Loucy (cell line): ENCODE measurements around the gene RNF7.
A peak's percentile ranks its signal among the peaks of the same experiment; 100 is the strongest.

Experiments
- H2AFZ ChIP-seq: fragments of 200-600 bp; sonication (generic); 2 replicates; pipeline ENCODE4 v1.6.0; 2016; ENCODE audit warnings: antibody characterized with exemption, mild to moderate bottlenecking, low read length, moderate library complexity
- H3F3A ChIP-seq: fragments of 200-600 bp; 2 replicates; pipeline ENCODE4 v1.6.0; 2016; ENCODE audit warnings: antibody characterized with exemption, low read depth, mild to moderate bottlenecking
- H3K27me3 ChIP-seq: fragments of 200-600 bp; sonication (generic); 2 replicates; pipeline ENCODE4 v1.6.1; 2014; ENCODE audit warnings: low read length, mild to moderate bottlenecking; ENCODE audit not compliant: insufficient read depth, poor library complexity, severe bottlenecking
- H3K36me3 ChIP-seq: fragments of 200-600 bp; sonication (generic); 2 replicates; pipeline ENCODE4 v1.6.1; 2016; ENCODE audit warnings: low read length; ENCODE audit not compliant: insufficient read depth
- H3K4me1 ChIP-seq: fragments of 200-600 bp; sonication (generic); 2 replicates; pipeline ENCODE4 v1.5.1; 2014; ENCODE audit warnings: low read length, mild to moderate bottlenecking; ENCODE audit not compliant: insufficient read depth, poor library complexity, severe bottlenecking
- H3K4me2 ChIP-seq: fragments of 200-600 bp; sonication (generic); 2 replicates; pipeline ENCODE4 v1.6.0; 2014; ENCODE audit warnings: antibody characterized with exemption, low read length, low read depth, mild to moderate bottlenecking; ENCODE audit not compliant: poor library complexity, severe bottlenecking
- H3K4me3 ChIP-seq: fragments of 200-600 bp; sonication (generic); 2 replicates; pipeline ENCODE4 v1.5.1; 2014; ENCODE audit warnings: low read length, mild to moderate bottlenecking, mixed read lengths; ENCODE audit not compliant: poor library complexity, severe bottlenecking
- H3K79me2 ChIP-seq: fragments of 200-600 bp; sonication (generic); 2 replicates; pipeline ENCODE4 v1.6.1; 2014; ENCODE audit warnings: low read length; ENCODE audit not compliant: insufficient read depth
- H3K9ac ChIP-seq: fragments of 200-600 bp; sonication (generic); 2 replicates; pipeline ENCODE4 v1.6.0; 2014; ENCODE audit warnings: mild to moderate bottlenecking, low read depth, low read length, moderate library complexity; ENCODE audit not compliant: poor library complexity, severe bottlenecking
- H3K9me2 ChIP-seq: fragments of 200-600 bp; sonication (generic); replicated peaks from 2 replicates; pipeline ENCODE4 v1.6.1; 2016; ENCODE audit warnings: low read depth, low read length, mixed read lengths
- H3K9me3 ChIP-seq: fragments of 200-600 bp; sonication (generic); 2 replicates; pipeline ENCODE4 v1.6.1; 2014; ENCODE audit warnings: mild to moderate bottlenecking, antibody characterized with exemption, low read length, low read depth; ENCODE audit not compliant: insufficient read depth
- H4K20me1 ChIP-seq: fragments of 200-600 bp; sonication (generic); 2 replicates; pipeline ENCODE4 v1.6.0; 2014; ENCODE audit warnings: antibody characterized with exemption, low read length, mild to moderate bottlenecking; ENCODE audit not compliant: insufficient read depth, poor library complexity, severe bottlenecking
- CTCF ChIP-seq: fragments of 200-600 bp; sonication (generic); conservative IDR thresholded peaks from 2 replicates; pipeline ENCODE4 v1.5.1; 2014; ENCODE audit warnings: mild to moderate bottlenecking, antibody characterized with exemption, low read length
- EZH2phosphoT487 ChIP-seq: fragments of 200-600 bp; IDR thresholded peaks from 2 replicates; pipeline ENCODE4 v1.6.1; 2018; ENCODE audit warnings: antibody characterized with exemption, mild to moderate bottlenecking, moderate library complexity, borderline replicate concordance

Gene RNF7

GRCh38 chr3:141795741-141796080 is 57.6 kb downstream of the RNF7 start:
- no peaks in the 10 kb centered on the region for H3K9me2 ChIP-seq
- H3K9ac ChIP-seq: peak overlapping the region; percentile 91
- peaks cover 12% of the 10 kb centered on the region for H3F3A ChIP-seq
- peaks cover 49% of the 10 kb centered on the region for H3K4me1 ChIP-seq
- H2AFZ ChIP-seq: no peak overlapping the region
- no peaks in the 10 kb centered on the region for H3K27me3 ChIP-seq
- peak overlapping the region; percentile 92 for H3K4me2 ChIP-seq
- no peaks in the 10 kb centered on the region for H4K20me1 ChIP-seq
- H3K4me3 ChIP-seq: peak overlapping the region; percentile 76
- no peaks in the 10 kb centered on the region for H3K36me3 ChIP-seq
- H3K9me3 ChIP-seq: no peaks in the 10 kb centered on the region
- TF ChIP-seq CTCF: no peak
- no peak for TF ChIP-seq EZH2phosphoT487
- H3K79me2 ChIP-seq: peaks cover 7% of the 10 kb centered on the region; the same call in 1 of the 2 replicates

GRCh38 chr3:141796081-141796888 is 58.2 kb downstream of the RNF7 start:
- peaks cover 49% of the 10 kb centered on the region for H3K4me1 ChIP-seq
- no peaks in the 10 kb centered on the region for H3K9me2 ChIP-seq
- peaks cover 7% of the 10 kb centered on the region; the same call in 1 of the 2 replicates for H3K79me2 ChIP-seq
- H3K36me3 ChIP-seq: no peaks in the 10 kb centered on the region
- H3K9me3 ChIP-seq: no peaks in the 10 kb centered on the region
- H3K9ac ChIP-seq: peak overlapping the region; percentile 91
- peak overlapping the region; percentile 76 for H3K4me3 ChIP-seq
- H3K4me2 ChIP-seq: peak overlapping the region; percentile 92
- TF ChIP-seq EZH2phosphoT487: no peak
- no peak for TF ChIP-seq CTCF
- peak overlapping the region; percentile 63 for H2AFZ ChIP-seq
- H4K20me1 ChIP-seq: no peaks in the 10 kb centered on the region
- H3F3A ChIP-seq: peaks cover 12% of the 10 kb centered on the region
- no peaks in the 10 kb centered on the region for H3K27me3 ChIP-seq
